HepG2 (cell line): Measurements from ENCODE around the gene RAB39A.

ENCODE experiments used
- BHLHE40 ChIP-seq: IDR thresholded peaks from 2 replicates; pipeline ENCODE4 v1.6.1; 2011; ENCODE audit warnings: low read length, improper control_type of control experiment
- HNRNPH1 ChIP-seq: fragments of 200-400 bp; formaldehyde crosslinking; optimal IDR thresholded peaks from 2 replicates; pipeline ENCODE3; 2017; ENCODE audit warnings: mild to moderate bottlenecking, low read depth, low read length
- KLF16 ChIP-seq, 2 experiments: sonication (generic) in 1 of 2; formaldehyde crosslinking in 1 of 2; IDR thresholded peaks; 2 replicates each; pipeline versions ENCODE4 v1.6.1 to v1.8.0; 2016 to 2023; ENCODE audit warnings: missing genetic modification reagents in 2 of 2, missing compliant biosample characterization in 1 of 2
- POLR2AphosphoS5 ChIP-seq: IDR thresholded peaks from 2 replicates; pipeline ENCODE4 v1.6.1; 2012; ENCODE audit warnings: low read depth, low read length
- SAFB2 ChIP-seq: sonication (generic); formaldehyde crosslinking; IDR thresholded peaks from 2 replicates; pipeline ENCODE4 v1.5.1; 2020; ENCODE audit warnings: missing genetic modification reagents, low read depth, mild to moderate bottlenecking, borderline replicate concordance
- YY1 ChIP-seq: IDR thresholded peaks from 2 replicates; pipeline ENCODE4 v1.6.1; 2011; ENCODE audit warnings: low read length, low read depth, moderate library complexity, mild to moderate bottlenecking; ENCODE audit not compliant: insufficient read depth, insufficient replicate concordance
- TF ChIP-seq, protein P1 (sequence below): IDR thresholded peaks from 2 replicates; pipeline ENCODE4 v1.6.1; 2016; ENCODE audit warnings: missing compliant biosample characterization, missing genetic modification reagents, borderline replicate concordance
- TF ChIP-seq, protein P2 (sequence below): sonication (generic); formaldehyde crosslinking; IDR thresholded peaks from 2 replicates; pipeline ENCODE4 v1.5.0; 2020; ENCODE audit warnings: mild to moderate bottlenecking, missing genetic modification reagents, moderate library complexity
- TF ChIP-seq, protein P3 (sequence below), 2 experiments: IDR thresholded peaks; 2 replicates each; pipeline ENCODE4 v1.6.1; 2011 to 2012; ENCODE audit warnings: low read length in 2 of 2, borderline replicate concordance in 1 of 2, low read depth in 1 of 2, mild to moderate bottlenecking in 1 of 2, moderate library complexity in 1 of 2
- TF ChIP-seq, protein P4 (sequence below): sonication (generic); formaldehyde crosslinking; IDR thresholded peaks from 2 replicates; pipeline ENCODE4 v1.4.0; 2020; ENCODE audit warnings: mild to moderate bottlenecking, missing genetic modification reagents, borderline replicate concordance

DNA sequence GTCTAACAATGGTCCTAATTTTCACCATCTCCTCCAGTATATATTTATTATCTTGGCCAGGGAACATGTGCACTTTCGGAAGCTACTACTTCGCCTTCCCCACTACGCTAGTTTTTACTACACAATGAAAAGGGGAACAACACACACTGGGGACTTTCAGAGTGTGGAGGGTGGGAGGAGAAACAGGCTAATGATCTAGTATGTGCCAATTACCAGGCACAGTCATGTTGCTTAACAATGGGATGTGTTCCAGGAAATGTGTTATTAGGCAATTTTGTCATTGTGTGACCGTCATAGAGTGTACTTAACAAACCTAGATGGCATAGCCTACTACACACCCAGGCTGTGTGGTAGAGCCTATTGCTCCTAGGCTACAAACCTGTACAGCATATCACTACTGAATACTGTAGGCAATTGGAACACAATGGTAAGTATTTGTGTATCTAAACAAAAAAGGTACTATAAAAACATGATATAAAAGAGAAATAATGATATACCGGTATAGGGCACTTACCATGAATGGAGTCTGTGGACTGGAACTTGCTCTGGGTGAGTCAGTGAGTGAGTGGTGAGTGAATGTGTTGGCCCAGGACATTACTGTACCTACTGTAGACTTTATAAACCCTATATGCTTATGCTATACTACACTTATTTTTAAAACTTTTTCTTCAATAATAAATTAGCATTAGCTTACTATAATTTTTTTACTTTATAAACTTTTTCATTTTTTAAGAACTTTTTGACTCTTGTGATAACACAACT lies 60.3 kb downstream of the RAB39A start:
- TF ChIP-seq BHLHE40: no peak
- TF ChIP-seq SAFB2 (CRISPR knock-in tag): no peak
- no peak for TF ChIP-seq KLF16 (CRISPR knock-in tag; IDR thresholded peaks at IDR 0.05)
- TF ChIP-seq, protein P1, sequence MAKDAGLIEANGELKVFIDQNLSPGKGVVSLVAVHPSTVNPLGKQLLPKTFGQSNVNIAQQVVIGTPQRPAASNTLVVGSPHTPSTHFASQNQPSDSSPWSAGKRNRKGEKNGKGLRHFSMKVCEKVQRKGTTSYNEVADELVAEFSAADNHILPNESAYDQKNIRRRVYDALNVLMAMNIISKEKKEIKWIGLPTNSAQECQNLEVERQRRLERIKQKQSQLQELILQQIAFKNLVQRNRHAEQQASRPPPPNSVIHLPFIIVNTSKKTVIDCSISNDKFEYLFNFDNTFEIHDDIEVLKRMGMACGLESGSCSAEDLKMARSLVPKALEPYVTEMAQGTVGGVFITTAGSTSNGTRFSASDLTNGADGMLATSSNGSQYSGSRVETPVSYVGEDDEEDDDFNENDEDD (CRISPR knock-in tag): no peak
- TF ChIP-seq YY1: no peak
- no peak for TF ChIP-seq POLR2AphosphoS5
- TF ChIP-seq, protein P2, sequence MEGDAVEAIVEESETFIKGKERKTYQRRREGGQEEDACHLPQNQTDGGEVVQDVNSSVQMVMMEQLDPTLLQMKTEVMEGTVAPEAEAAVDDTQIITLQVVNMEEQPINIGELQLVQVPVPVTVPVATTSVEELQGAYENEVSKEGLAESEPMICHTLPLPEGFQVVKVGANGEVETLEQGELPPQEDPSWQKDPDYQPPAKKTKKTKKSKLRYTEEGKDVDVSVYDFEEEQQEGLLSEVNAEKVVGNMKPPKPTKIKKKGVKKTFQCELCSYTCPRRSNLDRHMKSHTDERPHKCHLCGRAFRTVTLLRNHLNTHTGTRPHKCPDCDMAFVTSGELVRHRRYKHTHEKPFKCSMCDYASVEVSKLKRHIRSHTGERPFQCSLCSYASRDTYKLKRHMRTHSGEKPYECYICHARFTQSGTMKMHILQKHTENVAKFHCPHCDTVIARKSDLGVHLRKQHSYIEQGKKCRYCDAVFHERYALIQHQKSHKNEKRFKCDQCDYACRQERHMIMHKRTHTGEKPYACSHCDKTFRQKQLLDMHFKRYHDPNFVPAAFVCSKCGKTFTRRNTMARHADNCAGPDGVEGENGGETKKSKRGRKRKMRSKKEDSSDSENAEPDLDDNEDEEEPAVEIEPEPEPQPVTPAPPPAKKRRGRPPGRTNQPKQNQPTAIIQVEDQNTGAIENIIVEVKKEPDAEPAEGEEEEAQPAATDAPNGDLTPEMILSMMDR (CRISPR knock-in tag): no peak
- TF ChIP-seq, protein P3, sequence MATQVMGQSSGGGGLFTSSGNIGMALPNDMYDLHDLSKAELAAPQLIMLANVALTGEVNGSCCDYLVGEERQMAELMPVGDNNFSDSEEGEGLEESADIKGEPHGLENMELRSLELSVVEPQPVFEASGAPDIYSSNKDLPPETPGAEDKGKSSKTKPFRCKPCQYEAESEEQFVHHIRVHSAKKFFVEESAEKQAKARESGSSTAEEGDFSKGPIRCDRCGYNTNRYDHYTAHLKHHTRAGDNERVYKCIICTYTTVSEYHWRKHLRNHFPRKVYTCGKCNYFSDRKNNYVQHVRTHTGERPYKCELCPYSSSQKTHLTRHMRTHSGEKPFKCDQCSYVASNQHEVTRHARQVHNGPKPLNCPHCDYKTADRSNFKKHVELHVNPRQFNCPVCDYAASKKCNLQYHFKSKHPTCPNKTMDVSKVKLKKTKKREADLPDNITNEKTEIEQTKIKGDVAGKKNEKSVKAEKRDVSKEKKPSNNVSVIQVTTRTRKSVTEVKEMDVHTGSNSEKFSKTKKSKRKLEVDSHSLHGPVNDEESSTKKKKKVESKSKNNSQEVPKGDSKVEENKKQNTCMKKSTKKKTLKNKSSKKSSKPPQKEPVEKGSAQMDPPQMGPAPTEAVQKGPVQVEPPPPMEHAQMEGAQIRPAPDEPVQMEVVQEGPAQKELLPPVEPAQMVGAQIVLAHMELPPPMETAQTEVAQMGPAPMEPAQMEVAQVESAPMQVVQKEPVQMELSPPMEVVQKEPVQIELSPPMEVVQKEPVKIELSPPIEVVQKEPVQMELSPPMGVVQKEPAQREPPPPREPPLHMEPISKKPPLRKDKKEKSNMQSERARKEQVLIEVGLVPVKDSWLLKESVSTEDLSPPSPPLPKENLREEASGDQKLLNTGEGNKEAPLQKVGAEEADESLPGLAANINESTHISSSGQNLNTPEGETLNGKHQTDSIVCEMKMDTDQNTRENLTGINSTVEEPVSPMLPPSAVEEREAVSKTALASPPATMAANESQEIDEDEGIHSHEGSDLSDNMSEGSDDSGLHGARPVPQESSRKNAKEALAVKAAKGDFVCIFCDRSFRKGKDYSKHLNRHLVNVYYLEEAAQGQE (IDR thresholded peaks at IDR 0.05; ENCODE audit: borderline replicate concordance in 1 of 2, low read depth in 1 of 2, low read length in 2 of 2): no peak
- no peak for TF ChIP-seq HNRNPH1
- TF ChIP-seq, protein P4, sequence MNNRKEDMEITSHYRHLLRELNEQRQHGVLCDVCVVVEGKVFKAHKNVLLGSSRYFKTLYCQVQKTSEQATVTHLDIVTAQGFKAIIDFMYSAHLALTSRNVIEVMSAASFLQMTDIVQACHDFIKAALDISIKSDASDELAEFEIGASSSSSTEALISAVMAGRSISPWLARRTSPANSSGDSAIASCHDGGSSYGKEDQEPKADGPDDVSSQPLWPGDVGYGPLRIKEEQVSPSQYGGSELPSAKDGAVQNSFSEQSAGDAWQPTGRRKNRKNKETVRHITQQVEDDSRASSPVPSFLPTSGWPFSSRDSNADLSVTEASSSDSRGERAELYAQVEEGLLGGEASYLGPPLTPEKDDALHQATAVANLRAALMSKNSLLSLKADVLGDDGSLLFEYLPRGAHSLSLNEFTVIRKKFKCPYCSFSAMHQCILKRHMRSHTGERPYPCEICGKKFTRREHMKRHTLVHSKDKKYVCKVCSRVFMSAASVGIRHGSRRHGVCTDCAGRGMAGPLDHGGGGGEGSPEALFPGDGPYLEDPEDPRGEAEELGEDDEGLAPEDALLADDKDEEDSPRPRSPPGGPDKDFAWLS (CRISPR knock-in tag): no peak
